Left cardiac atrium (tissue), 4 donors: Measurements from ENCODE around the gene DPP6. TPM values are rescaled to one million over a fixed set of nuclear protein-coding genes. Genes with fewer than 3 reads are reported as not detected.

ENCODE experiments used
- ATAC-seq, 2 donors: fragments of 200-7000 bp; cut with Tn5 transposase; one replicate each; pipeline ENCODE4 v1.9.1; 2020; ENCODE audit warnings: mild to moderate bottlenecking in 2 of 2, moderate library complexity in 2 of 2
- DNase-seq: peaks from one replicate; pipeline ENCODE4 v3.0.0-alpha.2; 2020
- intact Hi-C, 2 donors: fragments of 100-400 bp; cut with DNase I; formaldehyde crosslinking; loops; one replicate each; pipeline versions ENCODE4 v1.14.1 to v1.15.1; 2022 to 2023
- total RNA-seq, 2 donors: library from RNA; stranded (reverse); fragmentation: NEBNext Ultra II Directional; extraction: Animal tissue kit (Norgen Biotek cat#: 25700); gene quantifications; one replicate each; pipeline ENCODE4 v1.2.1, GENCODE V29; 2021
- donor health status: DM: no; HTN: yes; CAD: no.
- donor health status: DM: no; HTN: yes; CAD: no; lungs with severe emphysema.
- donor health status: DM: yes; HTN: yes; CAD: no.
- donor health status: Dilated cardiomyopathy.

DPP6 gene
- total RNA-seq, 2 donors from 2014 or later: 0.42 to 0.56 TPM

- intact Hi-C loops: no loop called here
- DNase-seq: no peak
Observed at GRCh38 chr7:154195266-154195665, 143.1 kb downstream of the DPP6 start.

GRCh38 chr7:154198481-154198880, 146.3 kb downstream of the DPP6 start:
- ATAC-seq: no peak
- no peak for DNase-seq
- intact Hi-C loops: no loop called here

More at GRCh38 chr7:154195266-154195665, 143.1 kb downstream of the DPP6 start:
- ATAC-seq: no peak

GRCh38 chr7:154200241-154200640, 148.0 kb downstream of the DPP6 start:
- intact Hi-C loops: no loop called here
- ATAC-seq: no peak
- no peak for DNase-seq

- DNase-seq (no peak), ATAC-seq (no peak)
- intact Hi-C loops: no loop called here
Observed at GRCh38 chr7:154202002-154202401, 149.8 kb downstream of the DPP6 start.

- intact Hi-C loops: no loop called here
- ATAC-seq (no peak), DNase-seq (no peak)
Observed at GRCh38 chr7:154204046-154204445, 151.8 kb downstream of the DPP6 start.

GRCh38 chr7:154212861-154213260, 160.7 kb downstream of the DPP6 start:
- intact Hi-C loops: no loop called here
- no peak for ATAC-seq
- no peak for DNase-seq

- no peak for ATAC-seq
Observed at GRCh38 chr7:154217688-154218340, 165.6 kb downstream of the DPP6 start.

GRCh38 chr7:154231732-154232131, 179.5 kb downstream of the DPP6 start:
- intact Hi-C loops: no loop called here
- DNase-seq (no peak), ATAC-seq (no peak)

More at GRCh38 chr7:154217688-154218340, 165.6 kb downstream of the DPP6 start:
- intact Hi-C loops: no loop called here
- no peak for DNase-seq

GRCh38 chr7:154232700-154233099, 180.5 kb downstream of the DPP6 start:
- ATAC-seq: no peak
- DNase-seq: no peak
- intact Hi-C loops: no loop called here

GRCh38 chr7:154241988-154242387, 189.8 kb downstream of the DPP6 start:
- intact Hi-C loops: no loop called here
- DNase-seq (no peak), ATAC-seq (no peak)

GRCh38 chr7:154242709-154243108, 190.5 kb downstream of the DPP6 start:
- DNase-seq: no peak
- ATAC-seq: no peak
- intact Hi-C loops: no loop called here

GRCh38 chr7:154252046-154252445, 199.8 kb downstream of the DPP6 start:
- intact Hi-C loops: no loop called here
- no peak for ATAC-seq

GRCh38 chr7:154253810-154254209, 201.6 kb downstream of the DPP6 start:
- ATAC-seq (no peak), DNase-seq (no peak)
- intact Hi-C loops: no loop called here

More at GRCh38 chr7:154252046-154252445, 199.8 kb downstream of the DPP6 start:
- no peak for DNase-seq

- intact Hi-C loops: no loop called here
- no peak for DNase-seq
- no peak for ATAC-seq
Observed at GRCh38 chr7:154255324-154255723, 203.1 kb downstream of the DPP6 start.

GRCh38 chr7:154256150-154256549, 204.0 kb downstream of the DPP6 start:
- DNase-seq (no peak), ATAC-seq (no peak)
- intact Hi-C loops: no loop called here

GRCh38 chr7:154259396-154259795, 207.2 kb downstream of the DPP6 start:
- intact Hi-C loops: no loop called here
- no peak for DNase-seq

GRCh38 chr7:154287356-154287755, 235.2 kb downstream of the DPP6 start:
- intact Hi-C loops: no loop called here
- no peak for DNase-seq
- ATAC-seq: no peak

More at GRCh38 chr7:154259396-154259795, 207.2 kb downstream of the DPP6 start:
- no peak for ATAC-seq

GRCh38 chr7:154289119-154289518, 236.9 kb downstream of the DPP6 start:
- DNase-seq: no peak
- ATAC-seq: no peak
- intact Hi-C loops: no loop called here

- DNase-seq (no peak), ATAC-seq (no peak)
- intact Hi-C loops: no loop called here
Observed at GRCh38 chr7:154296443-154296842, 244.2 kb downstream of the DPP6 start.

GRCh38 chr7:154299736-154300135, 247.5 kb downstream of the DPP6 start:
- intact Hi-C loops: no loop called here
- ATAC-seq: no peak

GRCh38 chr7:154302380-154302779, 250.2 kb downstream of the DPP6 start:
- no peak for ATAC-seq
- intact Hi-C loops: no loop called here

More at GRCh38 chr7:154299736-154300135, 247.5 kb downstream of the DPP6 start:
- no peak for DNase-seq

More at GRCh38 chr7:154302380-154302779, 250.2 kb downstream of the DPP6 start:
- DNase-seq: no peak
